DND-41 (cell line): Measurements from ENCODE around the gene KPTN.

Experiments
- ATAC-seq: fragments of 200-7000 bp; cut with Tn5 transposase; 3 replicates; pipeline ENCODE4 v1.9.1; 2021; ENCODE audit warnings: low read depth; ENCODE audit not compliant: insufficient read depth
- DNase-seq: peaks from one replicate; pipeline ENCODE4 v3.0.0-alpha.2; 2020
- H2AFZ ChIP-seq: 2 replicates; pipeline ENCODE4 v1.6.0; 2012; ENCODE audit warnings: low read depth, low read length
- H3K27ac ChIP-seq: 2 replicates; pipeline ENCODE4 v1.5.1; 2012; ENCODE audit warnings: low read length, inconsistent platforms
- H3K27me3 ChIP-seq: fragments of 200-600 bp; sonication (generic); 2 replicates; pipeline ENCODE4 v1.6.0; 2012; ENCODE audit warnings: low read length, mild to moderate bottlenecking, inconsistent platforms; ENCODE audit not compliant: insufficient read depth, poor library complexity
- H3K36me3 ChIP-seq: 2 replicates; pipeline ENCODE4 v1.5.1; 2012; ENCODE audit warnings: low read length, inconsistent platforms; ENCODE audit not compliant: insufficient read depth
- H3K4me1 ChIP-seq: 2 replicates; pipeline ENCODE4 v1.5.1; 2012; ENCODE audit warnings: mild to moderate bottlenecking, low read length; ENCODE audit not compliant: insufficient read depth
- H3K4me2 ChIP-seq: 2 replicates; pipeline ENCODE4 v1.6.0; 2012; ENCODE audit warnings: mild to moderate bottlenecking, moderate library complexity, low read length, inconsistent platforms; ENCODE audit not compliant: insufficient read depth
- H3K4me3 ChIP-seq, 2 experiments: fragments of 200-600 bp in 1 of 2; shearing (Covaris generic) in 1 of 2; 2 replicates each; pipeline ENCODE4 v1.5.1; 2012 to 2016; ENCODE audit warnings: inconsistent platforms in 2 of 2, low read length in 2 of 2, mild to moderate bottlenecking in 2 of 2, low read depth in 1 of 2, moderate library complexity in 1 of 2
- H3K79me2 ChIP-seq: 2 replicates; pipeline ENCODE4 v1.6.0; 2012; ENCODE audit warnings: low read length, inconsistent platforms; ENCODE audit not compliant: insufficient read depth
- H3K9ac ChIP-seq: 2 replicates; pipeline ENCODE4 v1.6.0; 2012; ENCODE audit warnings: low read depth, mild to moderate bottlenecking, inconsistent platforms, low read length, moderate library complexity
- H3K9me3 ChIP-seq: 2 replicates; pipeline ENCODE4 v1.5.1; 2012; ENCODE audit warnings: low read length, moderate library complexity, mild to moderate bottlenecking, inconsistent platforms; ENCODE audit not compliant: insufficient read depth, severe bottlenecking
- H4K20me1 ChIP-seq: 2 replicates; pipeline ENCODE4 v1.6.0; 2012; ENCODE audit warnings: low read length; ENCODE audit not compliant: insufficient read depth
- EZH2 ChIP-seq: IDR thresholded peaks from 3 replicates; pipeline ENCODE4 v1.6.1; 2012; ENCODE audit warnings: borderline replicate concordance, low read depth, mild to moderate bottlenecking, moderate library complexity, low read length, inconsistent platforms; ENCODE audit not compliant: severe bottlenecking
- TF ChIP-seq, protein P1 (sequence below): IDR thresholded peaks from 2 replicates; pipeline ENCODE4 v1.5.1; 2012; ENCODE audit warnings: borderline replicate concordance, low read length, moderate library complexity, mild to moderate bottlenecking; ENCODE audit not compliant: poor library complexity, severe bottlenecking; ENCODE audit errors: extremely low read depth

KPTN gene

DNA sequence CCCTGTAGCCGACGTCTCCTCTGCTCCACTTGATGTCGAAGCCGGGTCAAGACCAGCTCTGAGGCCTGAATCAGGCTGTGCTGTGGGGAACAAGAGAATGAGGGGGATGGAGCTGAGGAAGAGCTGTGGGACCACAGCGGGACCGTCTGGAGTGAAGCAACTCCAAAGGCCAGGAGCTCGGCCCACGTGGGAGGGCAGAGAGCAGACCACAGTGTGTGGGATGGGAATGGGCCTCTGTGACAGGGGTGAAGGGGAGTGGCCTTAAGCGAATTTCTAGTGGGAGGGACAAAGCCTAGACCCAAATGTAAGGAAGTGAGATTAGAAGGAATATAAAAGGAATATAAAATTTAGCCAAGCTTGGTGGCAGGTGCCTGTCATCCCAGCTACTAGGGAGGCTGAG, 8.6 kb downstream of the KPTN start:
- DNase-seq (no peak), ATAC-seq (no peak)
- H3K4me3 ChIP-seq, result no peak overlapping the region
- H3K79me2 ChIP-seq, result no peaks in the 10 kb centered on the region
- H3K27ac ChIP-seq, result no peak overlapping the region
- TF ChIP-seq, protein P1, sequence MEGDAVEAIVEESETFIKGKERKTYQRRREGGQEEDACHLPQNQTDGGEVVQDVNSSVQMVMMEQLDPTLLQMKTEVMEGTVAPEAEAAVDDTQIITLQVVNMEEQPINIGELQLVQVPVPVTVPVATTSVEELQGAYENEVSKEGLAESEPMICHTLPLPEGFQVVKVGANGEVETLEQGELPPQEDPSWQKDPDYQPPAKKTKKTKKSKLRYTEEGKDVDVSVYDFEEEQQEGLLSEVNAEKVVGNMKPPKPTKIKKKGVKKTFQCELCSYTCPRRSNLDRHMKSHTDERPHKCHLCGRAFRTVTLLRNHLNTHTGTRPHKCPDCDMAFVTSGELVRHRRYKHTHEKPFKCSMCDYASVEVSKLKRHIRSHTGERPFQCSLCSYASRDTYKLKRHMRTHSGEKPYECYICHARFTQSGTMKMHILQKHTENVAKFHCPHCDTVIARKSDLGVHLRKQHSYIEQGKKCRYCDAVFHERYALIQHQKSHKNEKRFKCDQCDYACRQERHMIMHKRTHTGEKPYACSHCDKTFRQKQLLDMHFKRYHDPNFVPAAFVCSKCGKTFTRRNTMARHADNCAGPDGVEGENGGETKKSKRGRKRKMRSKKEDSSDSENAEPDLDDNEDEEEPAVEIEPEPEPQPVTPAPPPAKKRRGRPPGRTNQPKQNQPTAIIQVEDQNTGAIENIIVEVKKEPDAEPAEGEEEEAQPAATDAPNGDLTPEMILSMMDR, result no peak
- TF ChIP-seq EZH2, result no peak
- peaks cover 10% of the 10 kb centered on the region for H3K4me1 ChIP-seq
- H3K4me2 ChIP-seq, result no peak overlapping the region
- H3K9ac ChIP-seq, result no peak overlapping the region
- H3K36me3 ChIP-seq, result no peaks in the 10 kb centered on the region
- H4K20me1 ChIP-seq, result peaks cover 20% of the 10 kb centered on the region
- H3K9me3 ChIP-seq, result no peaks in the 10 kb centered on the region
- no peak overlapping the region for H2AFZ ChIP-seq
- no peaks in the 10 kb centered on the region for H3K27me3 ChIP-seq

DNA sequence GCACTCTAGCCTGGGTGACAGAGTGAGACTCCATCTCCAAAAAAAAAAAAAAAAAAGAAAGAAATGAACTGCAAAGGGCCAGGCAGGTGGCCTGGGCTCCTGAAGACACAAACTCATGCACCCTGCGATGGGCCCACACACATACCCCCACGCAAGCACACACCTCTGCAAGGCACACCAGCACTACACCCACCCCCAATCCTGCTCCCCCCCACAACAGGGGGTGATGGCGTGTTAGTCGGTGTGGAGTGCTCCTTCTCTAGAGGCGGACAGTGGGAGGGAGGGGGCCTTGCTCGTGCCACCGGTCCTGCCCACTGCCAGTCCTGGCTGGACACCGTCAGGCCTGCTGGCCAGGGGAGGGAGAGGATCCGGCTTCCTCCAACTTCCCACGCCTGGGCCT, 10.7 kb downstream of the KPTN start:
- ATAC-seq (no peak), DNase-seq (no peak)
- Histone ChIP-seq H2AFZ (no peak overlapping the region), H3K4me3 (no peak overlapping the region), H3K27ac (no peak overlapping the region), H3K79me2 (no peaks in the 10 kb centered on the region), H4K20me1 (peaks cover 26% of the 10 kb centered on the region), H3K36me3 (no peaks in the 10 kb centered on the region), H3K9ac (no peak overlapping the region), H3K27me3 (no peaks in the 10 kb centered on the region), H3K4me1 (peaks cover 10% of the 10 kb centered on the region), H3K9me3 (no peaks in the 10 kb centered on the region), H3K4me2 (no peak overlapping the region)
- TF ChIP-seq, protein P1, result no peak
- no peak for TF ChIP-seq EZH2

DNA sequence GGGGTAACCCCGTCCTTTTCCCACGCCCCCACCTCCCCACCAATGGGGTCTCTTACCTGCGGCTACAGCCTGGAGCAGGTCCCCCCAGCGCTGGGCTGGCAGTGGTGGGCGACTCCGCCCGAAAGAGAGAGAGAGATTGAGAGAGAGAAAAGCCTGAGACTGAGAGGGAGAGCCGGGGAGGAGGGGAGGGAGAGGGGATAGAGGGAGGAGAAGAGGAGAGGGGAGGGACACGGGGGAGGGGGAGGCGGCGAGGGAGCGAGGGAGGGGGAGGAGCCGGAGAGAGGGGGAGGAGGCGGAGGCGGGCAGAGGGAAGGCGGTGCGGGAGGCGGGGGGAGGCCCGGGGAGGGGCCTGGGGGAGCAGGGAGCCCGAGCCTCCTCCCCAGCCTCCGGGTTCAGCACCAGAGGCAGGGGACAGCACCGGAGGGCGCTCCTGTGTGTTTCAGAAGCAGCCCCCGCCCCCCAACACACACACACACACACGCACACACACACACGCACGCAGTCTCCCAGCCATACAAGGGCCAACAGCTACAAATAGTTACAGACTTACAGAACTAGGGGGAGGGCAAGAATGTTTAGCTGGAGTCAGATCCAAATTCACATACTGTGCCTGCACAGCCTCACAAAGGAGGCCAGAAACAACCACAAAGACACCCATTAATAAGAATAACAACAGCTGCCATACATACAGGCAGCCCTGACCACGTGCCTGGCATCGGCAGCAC, 12.1 kb downstream of the KPTN start, which contains the start of gene SLC8A2:
TSS of gene SLC8A2 (minus strand) at position 161 of the 725 bp plus-strand sequence. CDS start 5,490 bp downstream, outside the sequence.
- DNase-seq (peak; percentile 95), ATAC-seq (peak; percentile 88)
- Histone ChIP-seq H3K9ac (no peak within 1 kb of the TSS), H3K27ac (no peak within 1 kb of the TSS), H3K4me1 (peaks cover 10% of the 10 kb centered on the region), H3K4me2 (peak within 1 kb of the TSS; percentile 56), H3K36me3 (no peaks in the 10 kb centered on the region), H3K9me3 (no peaks in the 10 kb centered on the region), H3K79me2 (no peaks in the 10 kb centered on the region), H3K27me3 (no peaks in the 10 kb centered on the region), H4K20me1 (peaks cover 24% of the 10 kb centered on the region), H2AFZ (no peak within 1 kb of the TSS), H3K4me3 (peak within 1 kb of the TSS in 1 of 2 experiments; percentile 7; a peak in 1 of 4 replicates)
- TF ChIP-seq, protein P1, result no peak
- no peak for TF ChIP-seq EZH2
